ENCODE measurements around the gene ANTXRL.

- TF ChIP-seq CTCF (conservative IDR thresholded peaks at IDR 0.05; ENCODE audit: low read length) (no peak), EZH2phosphoT487 (IDR thresholded peaks at IDR 0.05; ENCODE audit: borderline replicate concordance, low read depth, low read length) (no peak)
Measured at GRCh38 chr10:46285966-46286620, 704 bp upstream of the ANTXRL start.
